GM12878 (cell line): ENCODE results near the gene SLC35E2B.
"Not testable (repeated sequence)": the region's sequence is repeated elsewhere in the genome, so short reads cannot be mapped to it uniquely, and the experiment has no call there.

Experiments
- BHLHE40 ChIP-seq, 2 experiments: fragments of 450-650 bp in 1 of 2; IDR thresholded peaks; 2 replicates each; pipeline ENCODE4 v1.6.1; 2011 to 2017; ENCODE audit warnings: low read depth in 2 of 2, borderline replicate concordance in 1 of 2, improper control_type of control experiment in 1 of 2, low read length in 1 of 2, mild to moderate bottlenecking in 1 of 2
- EP300 ChIP-seq, 2 experiments: fragments of 150-350 bp in 1 of 2; IDR thresholded peaks; 2 replicates each; pipeline ENCODE4 v1.6.1; 2011 to 2012; ENCODE audit warnings: low read depth in 2 of 2, low read length in 2 of 2, borderline replicate concordance in 1 of 2, improper control_type of control experiment in 1 of 2, inconsistent platforms in 1 of 2; ENCODE audit not compliant: control insufficient read depth in 1 of 2
- RFX5 ChIP-seq: IDR thresholded peaks from 2 replicates; pipeline ENCODE4 v1.6.1; 2011; ENCODE audit warnings: low read depth, low read length, improper control_type of control experiment

GRCh38 chr1:1741013-1741412 is 48.4 kb upstream of the SLC35E2B start:
- TF ChIP-seq EP300 (IDR thresholded peaks at IDR 0.05; ENCODE audit: borderline replicate concordance in 1 of 2, control insufficient read depth in 1 of 2, low read depth in 2 of 2, low read length in 2 of 2); RFX5; BHLHE40 (IDR thresholded peaks at IDR 0.05; ENCODE audit: borderline replicate concordance in 1 of 2, low read depth in 2 of 2, low read length in 1 of 2): not testable (repeated sequence)
